GM18858 (cell line): Measurements from ENCODE around the gene MACROD1.
"Not testable (repeated sequence)": the region's sequence is repeated elsewhere in the genome, so short reads cannot be mapped to it uniquely, and the experiment has no call there.

Experiments used
- ATAC-seq: cut with Tn5 transposase; IDR thresholded peaks from one replicate; pipeline ENCODE4 v1.9.1; 2021; ENCODE audit not compliant: unreplicated experiment

Gene MACROD1

DNA sequence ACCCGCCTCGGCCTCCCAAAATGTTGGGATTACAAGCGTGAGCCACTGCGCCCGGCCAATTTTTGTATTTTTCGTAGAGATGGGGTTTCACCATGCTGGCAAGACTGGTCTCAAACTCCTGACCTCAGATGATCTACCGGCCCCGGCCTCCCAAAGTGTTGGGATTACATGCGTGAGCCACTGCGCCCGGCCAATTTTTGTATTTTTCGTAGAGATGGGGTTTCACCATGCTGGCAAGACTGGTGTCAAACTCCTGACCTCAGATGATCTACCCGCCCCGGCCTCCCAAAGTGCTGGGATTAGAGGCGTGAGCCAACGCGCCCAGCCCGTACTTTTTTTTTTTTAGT lies 192.0 kb downstream of the MACROD1 start:
- ATAC-seq = not testable (repeated sequence)

DNA sequence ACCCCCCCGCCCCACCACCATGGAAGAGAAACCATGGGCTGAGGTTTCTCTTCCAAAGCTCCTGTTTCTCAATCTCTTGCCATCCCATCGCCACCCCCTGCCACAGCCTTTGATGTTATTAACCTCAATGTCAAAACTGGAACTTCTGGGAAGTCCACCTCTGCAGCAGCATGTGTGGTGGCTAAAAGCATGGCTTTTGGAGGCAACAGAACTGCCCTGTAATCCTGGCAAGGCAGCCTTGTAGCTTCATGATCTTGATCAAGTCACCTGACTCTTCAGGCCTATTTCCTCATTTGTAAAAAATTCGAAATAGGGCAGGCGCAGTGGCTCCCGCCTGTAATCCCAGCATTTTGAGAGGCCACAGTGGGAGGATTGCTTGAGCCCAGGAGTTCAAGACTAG lies 195.0 kb downstream of the MACROD1 start:
- no peak for ATAC-seq

DNA sequence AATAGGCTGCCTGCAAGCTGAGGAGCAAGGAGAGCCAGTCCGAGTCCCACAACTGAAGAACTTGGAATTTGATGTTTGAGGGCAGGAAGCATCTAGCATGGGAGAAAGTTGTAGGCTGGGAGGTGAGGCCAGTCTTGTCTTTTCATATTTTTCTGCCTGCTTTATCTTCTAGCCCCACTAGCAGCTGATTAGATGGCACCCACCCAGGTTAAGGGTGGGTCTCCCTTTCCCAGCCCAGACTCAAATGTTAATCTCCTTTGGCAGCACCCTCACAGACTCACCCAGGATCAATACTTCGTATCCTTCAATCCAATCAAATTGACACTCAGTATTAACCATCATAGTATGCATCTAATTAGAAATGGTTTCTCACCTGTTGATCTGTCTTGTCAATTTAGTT lies 196.5 kb downstream of the MACROD1 start:
- no peak for ATAC-seq

DNA sequence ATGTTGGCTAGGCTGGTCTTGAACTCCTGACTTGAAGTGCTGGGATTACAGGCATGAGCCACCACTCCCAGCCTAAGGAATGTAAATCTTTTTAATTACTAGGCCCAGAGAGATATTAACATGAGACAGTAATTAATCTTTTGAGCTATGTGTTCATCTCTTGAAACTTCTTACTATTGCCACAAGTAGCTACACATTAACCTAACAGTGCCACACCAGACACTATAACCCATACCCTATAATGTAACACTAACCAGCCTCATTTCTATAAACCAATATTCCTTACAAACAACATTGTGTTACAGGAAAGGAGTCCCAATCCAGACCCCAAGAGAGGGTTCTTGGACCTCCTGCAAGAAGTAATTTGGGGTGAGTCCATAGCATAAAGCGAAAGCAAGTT lies 199.5 kb downstream of the MACROD1 start:
- no peak for ATAC-seq

DNA sequence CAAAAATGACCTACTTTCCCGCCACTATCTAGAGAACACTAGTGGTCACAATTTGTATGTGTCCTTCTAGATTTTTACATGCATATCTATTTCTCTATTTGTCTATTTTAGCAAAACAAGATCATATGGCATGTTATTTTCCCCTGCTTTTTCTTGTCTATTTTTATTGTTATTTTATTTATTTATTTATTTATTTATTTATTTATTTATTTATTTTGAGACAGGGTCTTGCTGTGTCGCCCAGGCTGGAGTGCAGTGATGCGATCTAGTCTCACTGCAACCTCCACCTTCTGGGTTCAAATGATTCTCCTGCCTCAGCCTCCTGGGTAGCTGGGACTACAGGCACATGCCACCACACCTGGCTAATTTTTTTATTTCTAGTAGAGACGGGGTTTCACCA lies 202.0 kb downstream of the MACROD1 start:
- not testable (repeated sequence) for ATAC-seq

DNA sequence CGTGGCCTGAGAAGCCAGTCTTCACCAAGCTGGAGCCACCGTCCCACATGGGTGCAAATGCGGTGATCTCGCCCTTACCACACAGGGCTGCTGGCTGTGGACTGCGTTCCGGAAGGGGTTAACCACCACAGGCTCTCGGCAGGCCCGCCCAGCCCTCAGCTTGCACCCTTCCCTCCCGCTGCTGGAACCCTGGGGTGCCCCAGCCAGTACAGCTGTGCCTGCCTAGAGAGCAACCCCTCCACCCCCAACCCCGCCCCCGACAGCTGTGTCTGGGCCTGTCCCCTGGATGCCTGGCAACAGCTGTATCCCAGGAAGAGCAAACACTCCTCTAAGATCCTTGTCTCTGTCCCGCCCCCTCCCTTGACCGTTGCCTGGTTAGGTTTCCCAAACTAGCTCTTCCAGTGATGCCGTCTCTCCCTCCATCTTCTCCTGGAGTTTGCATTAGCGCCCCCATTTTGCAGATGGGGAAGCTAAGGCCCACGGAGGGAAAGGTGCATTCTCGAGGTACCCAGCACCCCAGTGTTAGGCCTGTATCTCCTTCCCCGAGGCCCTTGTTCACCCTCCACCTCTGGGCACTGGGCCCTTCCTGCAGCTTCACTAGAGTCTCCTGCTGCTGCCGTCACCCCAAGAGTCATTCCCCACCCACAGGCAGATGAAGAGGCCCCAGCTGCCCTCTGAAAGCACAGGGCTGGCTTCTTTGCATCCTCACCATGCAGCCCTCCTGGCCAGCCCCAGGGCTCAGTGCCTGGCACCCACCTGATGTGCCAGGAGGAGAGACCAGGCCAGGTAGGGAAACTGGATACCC lies 204.1 kb downstream of the MACROD1 start:
- ATAC-seq = no peak

DNA sequence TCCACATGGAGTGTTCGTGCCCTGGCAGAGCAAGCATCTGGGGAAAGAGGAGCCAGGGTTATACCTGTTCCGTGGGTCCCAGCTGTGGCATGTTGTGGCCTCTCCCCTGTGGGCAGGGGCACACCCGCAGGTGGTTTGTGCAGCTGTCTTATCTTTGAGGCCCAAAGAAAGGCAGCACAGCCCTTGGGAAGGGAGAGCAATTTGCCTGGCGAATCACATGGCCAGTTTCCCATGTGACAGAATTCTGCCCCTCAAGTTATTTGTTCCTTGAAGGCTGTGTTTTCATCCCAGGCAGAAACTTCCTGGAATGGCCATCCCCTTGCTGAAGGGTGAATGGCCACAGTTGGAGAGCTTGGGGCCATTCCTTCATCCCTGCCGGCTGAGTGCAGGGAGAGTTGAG lies 207.9 kb downstream of the MACROD1 start:
- ATAC-seq = no peak

DNA sequence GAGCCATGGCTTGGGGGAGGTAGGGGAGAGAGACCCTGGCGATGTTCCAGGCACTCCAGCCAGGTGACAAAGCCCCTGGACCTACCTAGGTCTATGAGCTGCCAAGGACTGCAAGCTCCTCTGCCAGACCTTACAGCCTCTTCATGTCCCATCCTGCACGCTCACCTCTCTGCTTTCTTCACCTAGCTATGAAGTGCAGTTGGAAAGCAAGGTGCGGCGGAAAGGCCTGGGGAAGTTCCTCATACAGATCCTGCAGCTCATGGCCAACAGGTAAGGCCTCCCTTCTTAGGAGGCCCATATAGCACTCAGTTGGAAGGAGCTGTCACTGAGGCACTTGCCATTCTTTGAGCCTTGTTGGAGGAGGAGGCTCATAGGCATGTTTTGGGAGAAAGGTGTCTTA lies 213.3 kb downstream of the MACROD1 start:
- no peak for ATAC-seq

DNA sequence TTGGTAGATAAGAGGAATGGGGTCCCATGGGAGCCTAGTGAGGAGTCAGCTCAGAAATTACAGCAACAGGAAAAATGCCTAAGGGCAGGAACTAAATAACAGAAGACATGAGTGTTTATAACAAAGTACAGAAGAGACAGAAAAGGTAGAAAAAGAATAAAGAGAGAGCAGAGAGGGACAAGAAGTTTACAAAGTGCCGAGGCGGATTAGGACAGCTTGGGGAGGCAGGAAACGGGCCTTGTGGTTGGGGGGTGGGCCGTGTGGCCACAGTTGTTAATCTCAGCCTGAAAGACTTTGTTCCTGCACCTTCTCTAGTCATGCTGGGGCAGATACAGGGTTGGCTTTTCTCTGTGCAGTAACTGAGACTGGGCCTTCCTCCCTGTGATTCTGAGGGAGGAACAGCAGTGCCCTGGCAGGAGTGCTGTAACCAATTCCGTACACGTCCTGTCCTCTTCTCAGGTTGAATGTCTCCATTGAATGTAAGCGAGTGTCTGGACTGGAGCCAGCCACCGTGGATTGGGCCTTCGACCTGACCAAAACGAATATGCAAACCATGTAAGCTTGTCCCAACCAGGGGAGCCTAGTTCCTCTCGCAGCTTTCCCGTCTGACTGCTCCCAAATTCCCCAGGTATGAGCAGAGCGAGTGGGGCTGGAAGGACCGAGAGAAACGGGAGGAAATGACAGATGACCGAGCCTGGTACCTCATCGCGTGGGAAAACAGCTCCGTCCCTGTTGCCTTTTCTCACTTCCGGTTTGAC lies 214.0 kb downstream of the MACROD1 start:
- no peak for ATAC-seq
